Motor neuron (in vitro differentiated cells): ENCODE results near the gene SERP2. TPM values are rescaled to one million over a fixed set of nuclear protein-coding genes. Genes with fewer than 3 reads are reported as not detected.

Experiments
- ATAC-seq, 8 experiments: fragments of 200-7000 bp; cut with Tn5 transposase; replicated peaks in 6 of 8; 2 replicates each; pipeline ENCODE4 v1.8.0; 2021; ENCODE audit warnings: mild to moderate bottlenecking in 8 of 8, moderate library complexity in 8 of 8
- H3K27ac ChIP-seq, 2 donors: fragments of 250-450 bp; sonication (Bioruptor Pico); 2 replicates each; pipeline ENCODE4 v1.9.0; 2021; ENCODE audit warnings: antibody characterized with exemption in 2 of 2, mild to moderate bottlenecking in 2 of 2, moderate library complexity in 1 of 2
- H3K4me1 ChIP-seq, 2 donors: fragments of 250-450 bp; sonication (Bioruptor Pico); replicated peaks in 1 of 2; 2 replicates each; pipeline ENCODE4 v1.6.1; 2021; ENCODE audit warnings: antibody characterized with exemption in 2 of 2, mild to moderate bottlenecking in 2 of 2, moderate library complexity in 1 of 2
- H3K4me3 ChIP-seq, 5 donors: fragments of 250-450 bp; sonication (Bioruptor Pico); 2 replicates each; pipeline ENCODE4 v1.9.0; 2021; ENCODE audit warnings: antibody characterized with exemption in 5 of 5, mild to moderate bottlenecking in 5 of 5, moderate library complexity in 4 of 5
- WGBS, 10 experiments: fragments of 450-650 bp; shearing (Covaris generic); methylation state at CpG; one replicate each; pipeline ENCODE4 v1.0.0; 2022; 5-methylcytosine and 5-hydroxymethylcytosine counted together
- in situ Hi-C, 9 experiments: fragments of 400-800 bp; cut with MboI; loops; one replicate each; pipeline ENCODE4 v1.15.0; 2021; ENCODE audit warnings: low sequenced_read_pairs in 9 of 9, low pct_unique_long_range_greater_than_20kb in 2 of 9; ENCODE audit not compliant: unreplicated experiment in 9 of 9
- total RNA-seq, 8 experiments: library from RNA; unstranded; fragments of 300-600 nt; gene quantifications; 2 replicates each; pipeline versions ENCODE4 v1.2.3 to v1.2.4, GENCODE V29; 2022

Gene SERP2
- total RNA-seq, 8 experiments from 2014 or later: 1.3 to 18.1 (median 10.3) TPM

- ATAC-seq: peak in 1 of 8 experiments; percentile 18
- H3K27ac ChIP-seq: no peak overlapping the region
- in situ Hi-C loops: no loop called here
- H3K4me3 ChIP-seq: no peak overlapping the region
- H3K4me1 ChIP-seq: peaks cover 16 to 20% of the 10 kb centered on the region in 2 donors
- WGBS, 10 experiments: 49 to 100% (median 65%) methylated on average over 2 to 5 of the region's 5 CpGs
These were observed 10.3 kb downstream of the SERP2 start for GRCh38 chr13:44383945-44384344.

- H3K27ac ChIP-seq: no peak overlapping the region
- no peak for ATAC-seq
- H3K4me1 ChIP-seq: peaks cover 17 to 25% of the 10 kb centered on the region in 2 donors
- in situ Hi-C loops: no loop called here
- H3K4me3 ChIP-seq: no peak overlapping the region
- WGBS, 10 experiments: 71 to 100% (median 88%) methylated on average over 1 of the region's 1 CpG; no CpG with 5 or more reads in 6 of the 10 experiments
These were observed 11.2 kb downstream of the SERP2 start for GRCh38 chr13:44384778-44385177.

GRCh38 chr13:44385401-44385800, 11.8 kb downstream of the SERP2 start:
- H3K27ac ChIP-seq: no peak overlapping the region
- H3K4me1 ChIP-seq: peaks cover 17 to 25% of the 10 kb centered on the region in 2 donors
- in situ Hi-C loops: no loop called here
- 93 to 100% (median 100%) methylated on average over 2 to 3 of the region's 3 CpGs; no CpG with 5 or more reads in 6 of the 10 experiments for WGBS, 10 experiments
- ATAC-seq: no peak
- H3K4me3 ChIP-seq: no peak overlapping the region

GRCh38 chr13:44385847-44386246, 12.2 kb downstream of the SERP2 start:
- ATAC-seq: no peak
- H3K27ac ChIP-seq: no peak overlapping the region
- 38 to 100% (median 75%) methylated on average over 1 to 3 of the region's 6 CpGs; no CpG with 5 or more reads in 3 of the 10 experiments for WGBS, 10 experiments
- H3K4me1 ChIP-seq: peaks cover 17 to 25% of the 10 kb centered on the region in 2 donors
- no peak overlapping the region for H3K4me3 ChIP-seq
- in situ Hi-C loops: no loop called here

- ATAC-seq: no peak
- Histone ChIP-seq H3K4me1 (peaks cover 17 to 25% of the 10 kb centered on the region in 2 donors), H3K4me3 (no peak overlapping the region), H3K27ac (no peak overlapping the region)
- 10 to 100% (median 73%) methylated on average over 1 to 6 of the region's 7 CpGs for WGBS, 10 experiments
- in situ Hi-C loops: no loop called here
These were observed 13.4 kb downstream of the SERP2 start for GRCh38 chr13:44386913-44387556.

DNA sequence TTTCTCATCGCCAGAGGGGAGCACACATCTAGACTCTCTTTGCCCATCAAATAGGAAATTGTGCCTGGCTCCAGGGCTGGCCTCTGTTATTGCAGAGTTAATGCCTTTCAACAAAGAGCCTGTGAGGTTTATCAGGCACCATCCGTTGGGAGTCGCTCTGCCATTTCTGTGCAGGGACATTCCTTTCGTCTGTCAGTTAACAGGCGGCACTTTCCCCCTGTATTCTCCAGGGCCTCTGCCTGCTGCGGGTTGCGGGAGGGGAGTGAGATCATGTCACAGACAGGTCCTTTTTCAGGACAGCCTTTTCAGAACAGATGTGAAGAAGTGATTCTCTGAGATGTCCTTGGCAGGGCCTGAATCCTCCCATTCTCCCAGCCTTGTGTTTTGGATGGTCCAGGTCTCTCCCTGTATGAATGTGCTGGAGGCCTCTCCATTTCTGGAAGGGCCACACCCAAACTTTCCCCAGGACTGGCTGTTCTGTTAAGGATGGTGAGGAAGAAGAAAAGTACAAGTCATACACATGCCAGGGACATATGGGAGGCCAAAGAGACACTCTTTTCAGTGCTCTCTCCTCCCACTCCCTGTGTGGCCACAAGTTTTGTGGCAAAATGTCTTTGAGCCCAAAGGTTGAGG, 14.9 kb downstream of the SERP2 start:
- in situ Hi-C loops: no loop called here
- H3K4me1 ChIP-seq: peaks cover 17 to 30% of the 10 kb centered on the region in 2 donors
- ATAC-seq: peak in 7 of 8 experiments; percentile 54 to 99 (median 97)
- H3K4me3 ChIP-seq: no peak overlapping the region
- 11 to 100% (median 62%) methylated on average over 1 to 5 of the region's 7 CpGs; no CpG with 5 or more reads in 4 of the 10 experiments for WGBS, 10 experiments
- H3K27ac ChIP-seq: peak overlapping the region; percentile 38 to 50

- H3K4me1 ChIP-seq: peaks cover 17 to 28% of the 10 kb centered on the region in 2 donors
- no peak overlapping the region for H3K4me3 ChIP-seq
- in situ Hi-C loops: no loop called here
- no peak for ATAC-seq
- WGBS, 10 experiments: 67 to 100% (median 89%) methylated on average over 2 to 3 of the region's 4 CpGs; no CpG with 5 or more reads in 2 of the 10 experiments
- peak overlapping the region in 1 of 2 donors; percentile 50 for H3K27ac ChIP-seq
These were observed 15.5 kb downstream of the SERP2 start for GRCh38 chr13:44389060-44389666.

DNA sequence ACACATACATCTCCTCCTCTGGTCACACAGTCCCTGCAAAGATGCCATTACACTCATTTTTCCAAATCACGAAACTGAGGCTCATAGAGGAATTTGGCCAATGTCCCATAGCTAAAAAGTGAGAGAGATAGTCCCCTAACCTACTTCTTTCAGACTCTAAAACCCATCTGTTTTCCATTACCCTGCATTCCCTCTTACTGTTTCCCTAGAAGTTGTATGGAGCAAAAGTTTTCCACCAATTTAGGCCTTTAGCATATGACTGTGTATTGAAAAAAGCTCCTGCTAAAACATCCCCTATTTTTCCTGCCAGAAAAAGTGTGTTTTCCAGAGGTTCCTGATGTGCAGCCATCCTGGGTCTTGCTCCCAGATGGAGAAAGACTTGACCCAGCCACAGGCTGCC, 16.3 kb downstream of the SERP2 start:
- whole genome bisulfite sequencing, 10 experiments: 100% methylated on average over 1 of the region's 1 CpG; no CpG with 5 or more reads in 6 of the 10 experiments
- in situ Hi-C loops: no loop called here
- Histone ChIP-seq H3K27ac (no peak overlapping the region), H3K4me1 (peaks cover 23 to 35% of the 10 kb centered on the region in 2 donors), H3K4me3 (no peak overlapping the region)
- ATAC-seq: no peak

DNA sequence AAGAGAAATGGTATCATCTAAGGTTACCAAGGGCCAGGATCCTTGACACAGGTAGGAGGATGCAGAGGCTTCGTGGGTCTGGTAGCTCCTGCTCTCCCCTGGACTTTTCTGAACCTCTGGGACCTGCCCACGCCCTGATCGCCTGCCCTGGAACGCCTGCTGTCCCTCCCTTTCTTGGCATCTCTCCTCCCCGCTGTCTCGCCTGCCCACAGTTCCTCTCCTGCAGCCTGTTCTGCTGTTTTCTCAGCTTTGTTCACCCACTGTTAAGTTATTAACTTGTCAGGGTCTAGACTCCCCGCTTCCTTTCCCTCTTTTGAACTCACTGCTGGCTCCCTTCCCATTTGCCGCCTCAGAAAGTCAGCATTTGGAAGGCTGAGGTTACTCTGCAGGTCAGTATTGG, 19.8 kb downstream of the SERP2 start:
- WGBS, 10 experiments: 18 to 90% (median 77%) methylated on average over 1 to 6 of the region's 8 CpGs; no CpG with 5 or more reads in 1 of the 10 experiments
- Histone ChIP-seq H3K4me3 (no peak overlapping the region), H3K27ac (no peak overlapping the region), H3K4me1 (peaks cover 42 to 55% of the 10 kb centered on the region in 2 donors)
- in situ Hi-C loops: no loop called here
- ATAC-seq: peak in 2 of 8 experiments; percentile 7 to 82

DNA sequence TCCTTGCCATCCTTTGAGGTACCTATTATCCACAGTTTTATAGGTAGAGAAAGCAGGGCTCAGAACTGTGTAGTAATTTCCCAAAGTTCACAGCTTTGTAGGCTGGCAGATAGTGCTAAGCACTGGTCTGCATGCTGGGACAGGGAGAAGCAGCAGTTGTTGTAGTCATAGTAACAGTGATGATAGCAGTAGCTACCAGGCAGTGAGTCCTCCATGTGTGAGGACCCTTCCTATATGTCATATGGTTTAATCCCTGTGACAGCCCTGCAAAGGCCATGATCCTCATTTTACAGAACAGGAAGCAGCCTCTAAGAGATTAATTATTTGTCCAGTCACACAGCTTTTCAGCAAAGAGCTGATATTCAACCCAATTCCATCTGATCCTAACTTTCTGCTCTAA, 21.0 kb downstream of the SERP2 start:
- peaks cover 35 to 45% of the 10 kb centered on the region in 2 donors for H3K4me1 ChIP-seq
- H3K4me3 ChIP-seq: no peak overlapping the region
- in situ Hi-C loops: no loop called here
- peak in 6 of 8 experiments; percentile 13 to 97 (median 93) for ATAC-seq
- H3K27ac ChIP-seq: no peak overlapping the region

DNA sequence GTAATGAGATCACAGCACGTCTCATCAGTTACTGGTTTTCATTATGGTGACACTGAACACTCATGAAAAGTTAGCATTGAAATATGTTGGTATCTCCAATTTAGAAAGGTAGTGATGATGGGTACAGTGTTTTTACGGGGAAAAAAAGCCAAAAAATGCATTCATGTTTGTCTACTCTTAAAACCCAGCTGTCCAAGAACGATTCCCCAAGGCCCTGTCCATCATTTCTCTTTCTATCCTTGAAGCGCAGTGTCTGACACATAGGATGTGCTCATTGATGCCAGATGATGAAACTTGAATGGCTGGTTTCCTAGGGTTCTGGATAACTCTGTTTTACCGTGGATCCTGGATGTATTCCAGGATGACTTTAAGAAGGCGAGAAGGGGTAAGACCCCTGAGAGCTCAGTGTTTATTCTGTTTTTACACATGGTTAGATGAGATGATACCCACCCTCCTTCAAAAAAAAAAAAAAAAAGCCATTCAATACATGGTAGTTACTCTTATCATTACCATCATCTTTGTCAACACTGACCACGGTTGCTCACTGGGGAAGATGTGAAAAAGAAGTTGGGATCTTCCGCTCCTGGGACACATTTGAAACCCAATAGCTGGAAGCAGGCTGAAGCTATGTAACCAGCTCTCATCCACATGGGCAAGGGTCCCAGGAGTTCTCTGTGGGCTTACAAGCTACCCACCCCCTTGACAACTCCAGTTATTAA, 22.5 kb downstream of the SERP2 start:
- in situ Hi-C loops: no loop called here
- ATAC-seq: peak in 1 of 8 experiments; percentile 20
- H3K4me1 ChIP-seq: peaks cover 41 to 53% of the 10 kb centered on the region in 2 donors
- H3K27ac ChIP-seq: peak overlapping the region; percentile 18 to 65
- WGBS, 10 experiments: 46 to 100% (median 92%) methylated on average over 1 to 7 of the region's 8 CpGs; no CpG with 5 or more reads in 1 of the 10 experiments
- no peak overlapping the region for H3K4me3 ChIP-seq

GRCh38 chr13:44396701-44397580, 23.3 kb downstream of the SERP2 start:
- peak overlapping the region; percentile 18 to 65 for H3K27ac ChIP-seq
- H3K4me1 ChIP-seq: peaks cover 41 to 53% of the 10 kb centered on the region in 2 donors
- in situ Hi-C loops: no loop called here
- ATAC-seq: peak in 5 of 8 experiments; percentile 30 to 76 (median 64)
- H3K4me3 ChIP-seq: no peak overlapping the region
- WGBS, 10 experiments: 0 to 92% (median 60%) methylated on average over 2 to 16 of the region's 26 CpGs; no CpG with 5 or more reads in 2 of the 10 experiments
